B cell (primary cell): ENCODE results near the gene CAV3.

Source experiments
- EZH2 ChIP-seq: IDR thresholded peaks from 2 replicates; pipeline ENCODE4 v1.6.1; 2012; ENCODE audit warnings: borderline replicate concordance, low read depth, mild to moderate bottlenecking, moderate library complexity, low read length; ENCODE audit not compliant: insufficient read depth, poor library complexity, severe bottlenecking
- TF ChIP-seq, protein P1 (sequence below): fragments of 200-600 bp; IDR thresholded peaks from one replicate; pipeline ENCODE4 v1.8.0; 2022; ENCODE audit warnings: antibody characterized with exemption, mild to moderate bottlenecking

DNA sequence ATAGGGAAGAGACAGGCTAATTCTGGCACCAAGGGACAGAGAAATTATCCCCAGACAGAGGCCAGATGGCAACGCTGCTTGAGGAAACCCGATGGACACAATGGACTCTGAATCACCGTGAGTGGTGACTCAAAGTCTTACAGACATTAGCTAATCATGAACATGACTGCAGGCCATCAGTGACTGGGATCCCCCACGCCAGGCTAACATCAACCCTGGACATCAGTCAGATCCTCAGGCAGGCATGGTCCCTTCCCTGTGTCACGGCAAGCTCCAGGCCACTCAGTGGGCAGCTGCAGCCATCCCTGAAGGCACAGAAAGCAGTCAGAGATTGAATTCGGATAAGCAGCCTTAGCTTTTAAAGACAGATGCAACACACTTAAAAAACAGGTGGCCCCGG is 59.6 kb downstream of the CAV3 start:
- TF ChIP-seq, protein P1, sequence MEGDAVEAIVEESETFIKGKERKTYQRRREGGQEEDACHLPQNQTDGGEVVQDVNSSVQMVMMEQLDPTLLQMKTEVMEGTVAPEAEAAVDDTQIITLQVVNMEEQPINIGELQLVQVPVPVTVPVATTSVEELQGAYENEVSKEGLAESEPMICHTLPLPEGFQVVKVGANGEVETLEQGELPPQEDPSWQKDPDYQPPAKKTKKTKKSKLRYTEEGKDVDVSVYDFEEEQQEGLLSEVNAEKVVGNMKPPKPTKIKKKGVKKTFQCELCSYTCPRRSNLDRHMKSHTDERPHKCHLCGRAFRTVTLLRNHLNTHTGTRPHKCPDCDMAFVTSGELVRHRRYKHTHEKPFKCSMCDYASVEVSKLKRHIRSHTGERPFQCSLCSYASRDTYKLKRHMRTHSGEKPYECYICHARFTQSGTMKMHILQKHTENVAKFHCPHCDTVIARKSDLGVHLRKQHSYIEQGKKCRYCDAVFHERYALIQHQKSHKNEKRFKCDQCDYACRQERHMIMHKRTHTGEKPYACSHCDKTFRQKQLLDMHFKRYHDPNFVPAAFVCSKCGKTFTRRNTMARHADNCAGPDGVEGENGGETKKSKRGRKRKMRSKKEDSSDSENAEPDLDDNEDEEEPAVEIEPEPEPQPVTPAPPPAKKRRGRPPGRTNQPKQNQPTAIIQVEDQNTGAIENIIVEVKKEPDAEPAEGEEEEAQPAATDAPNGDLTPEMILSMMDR = no peak
- no peak for TF ChIP-seq EZH2
